ENCODE results near the gene FGD6. TPM values are rescaled to one million over a fixed set of nuclear protein-coding genes. Genes with fewer than 3 reads are reported as not detected.
"Not testable (repeated sequence)": the region's sequence is repeated elsewhere in the genome, so short reads cannot be mapped to it uniquely, and the experiment has no call there.

Gene FGD6
- total RNA-seq, 1 experiment from 2014 or later = 28.3 TPM

- no TSS peak for BruUV-seq (replicated peaks)
- Histone ChIP-seq H3K27me3 (ENCODE audit: control insufficient read depth, insufficient read depth, low read length) (no peaks in the 10 kb centered on the region), H3K4me3 (ENCODE audit: low read depth in 2 of 2, low read length in 2 of 2) (no peak overlapping the region), H3K27ac (ENCODE audit: low read length) (no peak overlapping the region), H3K9me3 (ENCODE audit: control insufficient read depth, insufficient read depth, low read depth, low read length) (no peaks in the 10 kb centered on the region), H3K4me1 (ENCODE audit: control insufficient read depth, insufficient read depth, low read length) (no peaks in the 10 kb centered on the region; the same call in 1 of the 2 replicates), H3K36me3 (ENCODE audit: control insufficient read depth, insufficient read depth, low read length) (no peaks in the 10 kb centered on the region)
- ATAC-seq = no peak; the same call in 1 of the 2 replicates
- ChIA-PET CTCF (no interaction called here), POLR2A (interaction anchor here (0.6 kb wide), 1 partner anchor 30 kb away, joined by 9 read pairs; no protein-coding TSS in a partner anchor)
- no peak for DNase-seq (ENCODE audit: low read depth, low spot score)
- in situ Hi-C loops (cut with HindIII; ENCODE audit: low pct_unique_long_range_greater_than_20kb, low sequenced_read_pairs) = no loop called here
- intact Hi-C loops (cut with micrococcal nuclease; ENCODE audit: unreplicated experiment) = no loop called here
- TF ChIP-seq SIN3A (IDR thresholded peaks at IDR 0.05; ENCODE audit: borderline replicate concordance, insufficient read depth, low read depth, low read length) (no peak), POLR2AphosphoS5 (IDR thresholded peaks at IDR 0.05; ENCODE audit: low read depth, low read length) (no peak), TCF7L2 (IDR thresholded peaks at IDR 0.05; ENCODE audit: low read depth, low read length) (no peak)
Measured at GRCh38 chr12:95243497-95244183, 26.4 kb upstream of the FGD6 start.

GRCh38 chr12:95241761-95242506 is 24.7 kb upstream of the FGD6 start:
- Histone ChIP-seq H3K27me3 (ENCODE audit: control insufficient read depth, insufficient read depth, low read length) (no peaks in the 10 kb centered on the region), H3K9me3 (ENCODE audit: control insufficient read depth, insufficient read depth, low read depth, low read length) (no peaks in the 10 kb centered on the region), H3K4me1 (ENCODE audit: control insufficient read depth, insufficient read depth, low read length) (no peaks in the 10 kb centered on the region; the same call in 1 of the 2 replicates), H3K27ac (ENCODE audit: low read length) (no peak overlapping the region), H3K4me3 (ENCODE audit: low read depth in 2 of 2, low read length in 2 of 2) (no peak overlapping the region), H3K36me3 (ENCODE audit: control insufficient read depth, insufficient read depth, low read length) (no peaks in the 10 kb centered on the region)
- in situ Hi-C loops (cut with HindIII; ENCODE audit: low pct_unique_long_range_greater_than_20kb, low sequenced_read_pairs) (no loop called here), intact Hi-C loops (cut with micrococcal nuclease; ENCODE audit: unreplicated experiment) (no loop called here)
- TF ChIP-seq TCF7L2 (IDR thresholded peaks at IDR 0.05; ENCODE audit: low read depth, low read length) (no peak), POLR2AphosphoS5 (IDR thresholded peaks at IDR 0.05; ENCODE audit: low read depth, low read length) (no peak), CTCF (IDR thresholded peaks at IDR 0.05) (no peak), SIN3A (IDR thresholded peaks at IDR 0.05; ENCODE audit: borderline replicate concordance, insufficient read depth, low read depth, low read length) (no peak), REST (IDR thresholded peaks at IDR 0.05; ENCODE audit: insufficient read depth in 1 of 2, low read depth in 2 of 2, low read length in 1 of 2) (no peak)
- POLR2A ChIA-PET = interaction anchor here (0.7 kb wide), 1 partner anchor 293 kb away, joined by 8 read pairs; no protein-coding TSS in a partner anchor
- ATAC-seq = no peak
- no peak for DNase-seq (ENCODE audit: low read depth, low spot score)
- BruUV-seq (replicated peaks) = no TSS peak
- CTCF ChIA-PET = no interaction called here

- in situ Hi-C loops (cut with HindIII; ENCODE audit: low pct_unique_long_range_greater_than_20kb, low sequenced_read_pairs); BruUV-seq (replicated peaks); H3K4me3 ChIP-seq (ENCODE audit: low read depth in 2 of 2, low read length in 2 of 2); H3K36me3 ChIP-seq (ENCODE audit: control insufficient read depth, insufficient read depth, low read length); H3K27me3 ChIP-seq (ENCODE audit: control insufficient read depth, insufficient read depth, low read length); intact Hi-C loops (cut with micrococcal nuclease; ENCODE audit: unreplicated experiment); POLR2A ChIA-PET; ATAC-seq; H3K27ac ChIP-seq (ENCODE audit: low read length); H3K4me1 ChIP-seq (ENCODE audit: control insufficient read depth, insufficient read depth, low read length); DNase-seq (ENCODE audit: low read depth, low spot score); H3K9me3 ChIP-seq (ENCODE audit: control insufficient read depth, insufficient read depth, low read depth, low read length); CTCF ChIA-PET: not testable (repeated sequence)
Measured at GRCh38 chr12:95241138-95241537, 23.9 kb upstream of the FGD6 start.

Data from Panc1 (cell line).